LoVo (cell line): ENCODE results near the gene STK4.

Source experiments
- DNase-seq: peaks from one replicate; pipeline ENCODE4 v3.0.0-alpha.2; 2016; ENCODE audit warnings: low spot score

STK4 gene

GRCh38 chr20:45087814-45088213, 121.5 kb downstream of the STK4 start:
- DNase-seq: no peak

- no peak for DNase-seq
These were observed 121.9 kb downstream of the STK4 start for GRCh38 chr20:45088247-45088646.

- no peak for DNase-seq
These were observed 124.2 kb downstream of the STK4 start for GRCh38 chr20:45090481-45090880.

GRCh38 chr20:45091366-45091765, 125.1 kb downstream of the STK4 start:
- DNase-seq: no peak

GRCh38 chr20:45092898-45093297, 126.6 kb downstream of the STK4 start:
- DNase-seq: no peak

- DNase-seq: no peak
These were observed 127.9 kb downstream of the STK4 start for GRCh38 chr20:45094201-45094600.

- no peak for DNase-seq
These were observed 128.7 kb downstream of the STK4 start for GRCh38 chr20:45094864-45095574.

GRCh38 chr20:45095805-45096238, 129.5 kb downstream of the STK4 start:
- DNase-seq: peak; percentile 62

GRCh38 chr20:45096781-45097180, 130.5 kb downstream of the STK4 start:
- DNase-seq: no peak

GRCh38 chr20:45097485-45098102, 131.3 kb downstream of the STK4 start:
- no peak for DNase-seq

GRCh38 chr20:45098103-45098773, 131.9 kb downstream of the STK4 start:
- no peak for DNase-seq

GRCh38 chr20:45100563-45101245, 134.4 kb downstream of the STK4 start, which contains the start of gene KCNS1:
TSS of gene KCNS1 (minus strand) at chr20:45101127. CDS start at chr20:45099236, 1,891 bp downstream.
- DNase-seq: no peak

GRCh38 chr20:45101333-45101850, 135.1 kb downstream of the STK4 start:
- no peak for DNase-seq

- no peak for DNase-seq
These were observed 136.8 kb downstream of the STK4 start for GRCh38 chr20:45103072-45103471.

GRCh38 chr20:45104786-45105185, 138.5 kb downstream of the STK4 start:
- DNase-seq: no peak

- no peak for DNase-seq
These were observed 139.0 kb downstream of the STK4 start for GRCh38 chr20:45105317-45105716.

GRCh38 chr20:45109634-45110033, 143.3 kb downstream of the STK4 start:
- DNase-seq: no peak

- DNase-seq: no peak
These were observed 144.0 kb downstream of the STK4 start for GRCh38 chr20:45110301-45110700.

GRCh38 chr20:45111285-45111684, 145.0 kb downstream of the STK4 start:
- no peak for DNase-seq

- DNase-seq: no peak
These were observed 145.6 kb downstream of the STK4 start for GRCh38 chr20:45111799-45112471.

- DNase-seq: no peak
These were observed 146.4 kb downstream of the STK4 start for GRCh38 chr20:45112754-45113153.

- DNase-seq: no peak
These were observed 147.6 kb downstream of the STK4 start for GRCh38 chr20:45113865-45114264.
